ENCODE results near the gene PRSS22. TPM values are rescaled to one million over a fixed set of nuclear protein-coding genes. Genes with fewer than 3 reads are reported as not detected.
A peak's percentile ranks its signal among the peaks of the same experiment; 100 is the strongest.

The PRSS22 gene
- total RNA-seq, result not detected in 2 replicates

- no peak for DNase-seq
These were observed at the start of gene PRSS22 for GRCh38 chr16:2857451-2858244. Gene PRSS22, minus strand, starts transcription at chr16:2858170. Its CDS starts 66 bp downstream, at chr16:2858104.

GRCh38 chr16:2907084-2907753, 49.2 kb upstream of the PRSS22 start:
- DNase-seq, result peak; percentile 59

- DNase-seq, result no peak
These were observed 48.0 kb upstream of the PRSS22 start for GRCh38 chr16:2905988-2906387.

- DNase-seq, result peak; percentile 100
These were observed 47.4 kb upstream of the PRSS22 start for GRCh38 chr16:2905241-2905987.

- DNase-seq, result no peak
These were observed 46.9 kb upstream of the PRSS22 start for GRCh38 chr16:2904922-2905240.

- peak; percentile 93 for DNase-seq
These were observed 46.3 kb upstream of the PRSS22 start for GRCh38 chr16:2904100-2904921.

GRCh38 chr16:2902337-2903130, 44.6 kb upstream of the PRSS22 start:
- no peak for DNase-seq

GRCh38 chr16:2900526-2901075, 42.6 kb upstream of the PRSS22 start:
- no peak for DNase-seq

- no peak for DNase-seq
These were observed 41.6 kb upstream of the PRSS22 start for GRCh38 chr16:2899564-2900072.

GRCh38 chr16:2898831-2899563, 41.0 kb upstream of the PRSS22 start:
- no peak for DNase-seq

- DNase-seq, result no peak
These were observed 39.1 kb upstream of the PRSS22 start for GRCh38 chr16:2897110-2897509.

GRCh38 chr16:2896480-2897010, 38.6 kb upstream of the PRSS22 start:
- no peak for DNase-seq

GRCh38 chr16:2895813-2896212, 37.8 kb upstream of the PRSS22 start:
- no peak for DNase-seq

GRCh38 chr16:2894231-2894630, 36.3 kb upstream of the PRSS22 start:
- no peak for DNase-seq

- no peak for DNase-seq
These were observed 26.1 kb upstream of the PRSS22 start for GRCh38 chr16:2884041-2884451.

GRCh38 chr16:2883458-2883908, 25.5 kb upstream of the PRSS22 start:
- DNase-seq, result peak; percentile 38

- peak; percentile 99 for DNase-seq
These were observed 24.9 kb upstream of the PRSS22 start, which contains the start of gene FLYWCH2 for GRCh38 chr16:2882650-2883457. Gene FLYWCH2, plus strand, starts transcription at chr16:2883215. Its CDS starts 13,235 bp downstream, at chr16:2896450.

- DNase-seq, result peak; percentile 31
These were observed 24.0 kb upstream of the PRSS22 start for GRCh38 chr16:2881783-2882649.

Data from dermis blood vessel endothelial cell (primary cell).